ENCODE measurements around the gene ENOX1. TPM values are rescaled to one million over a fixed set of nuclear protein-coding genes. Genes with fewer than 3 reads are reported as not detected.

ENOX1 gene
- total and polyA plus RNA-seq, 2 of the 8 experiments (the other 6 are each of a cell fraction or from before 2014, with no cell fraction given) = 0.23 to 0.37 TPM

DNA sequence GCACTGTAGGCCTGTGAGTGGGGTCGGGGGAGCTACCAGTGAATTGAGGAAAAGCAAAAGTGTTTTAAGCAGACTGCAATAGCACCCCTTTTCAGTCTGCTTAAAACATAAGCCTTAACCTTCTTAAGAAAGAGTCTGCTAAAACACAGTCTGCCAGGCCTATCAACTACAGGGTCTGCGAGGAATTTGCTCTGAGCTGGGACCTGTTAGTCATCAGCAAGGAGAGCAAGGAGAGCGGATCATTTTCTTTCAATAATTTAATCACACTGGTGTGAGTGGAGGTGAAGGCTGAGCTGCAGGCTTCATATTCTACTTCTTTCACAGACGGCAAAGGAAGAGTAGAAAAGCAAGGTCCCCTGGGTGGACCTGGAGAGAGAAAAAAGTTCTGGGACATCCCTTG is 342.7 kb downstream of the ENOX1 start:
- DNase-seq (ENCODE audit: low read depth in 1 of 2, low spot score in 2 of 2) (no peak), FAIRE-seq (no peak)
- no peak overlapping the region for H3K56ac ChIP-seq (replicated peaks; ENCODE audit: insufficient read length, low read depth, low read length)
- CTCF ChIA-PET (ENCODE audit: partially characterized antibody) = interaction anchor here (0.6 to 2.2 kb wide), 7 partner anchors 9 to 562 kb away, joined by 3 to 7 read pairs (median 3); no protein-coding TSS in a partner anchor
- POLR2A ChIA-PET (ENCODE audit: partially characterized antibody) = no interaction called here
- H2BK120ac ChIP-seq (replicated peaks; ENCODE audit: low read depth, low read length) = no peak overlapping the region
- H3K79me2 ChIP-seq (ENCODE audit: control insufficient read depth in 1 of 2, insufficient read depth in 2 of 2, low read length in 2 of 2) = no peaks in the 10 kb centered on the region
- no peak overlapping the region for H3K23ac ChIP-seq (ENCODE audit: insufficient read length)
- 0 out of 2 replicates have a peak overlapping the region, but pooled peaks have one; percentile 72 for H2AFZ ChIP-seq (ENCODE audit: low read length)
- H4K8ac ChIP-seq (ENCODE audit: extremely low read depth, insufficient read depth, low read length) = no peak overlapping the region
- no peak overlapping the region for H4K91ac ChIP-seq (replicated peaks; ENCODE audit: insufficient read length, low read length)
- no peaks in the 10 kb centered on the region for H4K20me1 ChIP-seq (replicated peaks in 1 of 2; ENCODE audit: control insufficient read depth in 1 of 2, insufficient read depth in 2 of 2, low read length in 2 of 2)
- no peaks in the 10 kb centered on the region for H3K36me3 ChIP-seq (ENCODE audit: control insufficient read depth in 2 of 4, insufficient read depth in 4 of 4, low read length in 3 of 4)
- no peak overlapping the region for H3K4me3 ChIP-seq (ENCODE audit: extremely low read depth in 1 of 4, insufficient read depth in 2 of 4, low read depth in 3 of 4, low read length in 4 of 4)
- H3K79me1 ChIP-seq (ENCODE audit: low read depth, low read length) = no peaks in the 10 kb centered on the region
- no peak overlapping the region for H2BK20ac ChIP-seq (ENCODE audit: low read length)
- no peak overlapping the region for H3K14ac ChIP-seq (ENCODE audit: insufficient read length)
- no peak overlapping the region for H2BK5ac ChIP-seq (ENCODE audit: low read depth, low read length)
- H3K4me1 ChIP-seq (replicated peaks in 1 of 4; ENCODE audit: control insufficient read depth in 3 of 4, insufficient read depth in 4 of 4, low read length in 3 of 4) = no peaks in the 10 kb centered on the region
- H3K9ac ChIP-seq (replicated peaks in 1 of 4; ENCODE audit: extremely low read depth in 1 of 4, low read depth in 3 of 4, low read length in 3 of 4) = no peak overlapping the region
- H3K9me3 ChIP-seq (ENCODE audit: insufficient read depth in 2 of 2, low read depth in 1 of 2, low read length in 1 of 2) = no peaks in the 10 kb centered on the region
- no peak overlapping the region for H4K5ac ChIP-seq (ENCODE audit: insufficient read length, low read depth, low read length)
- H3K4ac ChIP-seq (replicated peaks; ENCODE audit: insufficient read length, low read depth, low read length) = no peak overlapping the region
- 90% methylated on average over 4 of the region's 4 CpGs; no CpG with 5 or more reads in 1 of the 2 experiments for WGBS, 2 experiments (ENCODE audit: extremely low coverage in 1 of 2, insufficient coverage in 1 of 2, insufficient read length in 1 of 2, insufficient replicate concordance in 2 of 2, low coverage in 1 of 2, low lambda C conversion rate in 2 of 2, missing lambda C conversion rate in 1 of 2)
- no peak overlapping the region for H2BK15ac ChIP-seq (ENCODE audit: low read length)
- H3K23me2 ChIP-seq (ENCODE audit: low read depth, low read length) = no peaks in the 10 kb centered on the region
- H3K4me2 ChIP-seq (ENCODE audit: insufficient read depth in 1 of 2, low read depth in 2 of 2, low read length in 2 of 2) = no peak overlapping the region
- no peak overlapping the region for H2BK12ac ChIP-seq (ENCODE audit: low read depth, low read length)
- no peaks in the 10 kb centered on the region for H3K27me3 ChIP-seq (replicated peaks in 1 of 4; ENCODE audit: control insufficient read depth in 3 of 4, extremely low read depth in 1 of 4, insufficient read depth in 3 of 4, low read length in 3 of 4)
- H3K27ac ChIP-seq (ENCODE audit: low read depth, low read length) = no peak overlapping the region
- H3K18ac ChIP-seq (ENCODE audit: extremely low read depth, low read length) = no peak overlapping the region
- H2AK5ac ChIP-seq (ENCODE audit: low read depth, low read length) = no peak overlapping the region
- no peak for TF ChIP-seq CHD2 (IDR thresholded peaks at IDR 0.05; ENCODE audit: low read length)
- TF ChIP-seq HDAC2 (IDR thresholded peaks at IDR 0.05; ENCODE audit: borderline replicate concordance in 1 of 2, low read depth in 2 of 2, low read length in 2 of 2) = no peak
- no peak for TF ChIP-seq SAP30 (IDR thresholded peaks at IDR 0.05; ENCODE audit: insufficient read depth, insufficient replicate concordance, low read length)
- no peak for TF ChIP-seq PHF8 (conservative IDR thresholded peaks at IDR 0.05; ENCODE audit: low read depth, low read length)
- TF ChIP-seq, protein P1, sequence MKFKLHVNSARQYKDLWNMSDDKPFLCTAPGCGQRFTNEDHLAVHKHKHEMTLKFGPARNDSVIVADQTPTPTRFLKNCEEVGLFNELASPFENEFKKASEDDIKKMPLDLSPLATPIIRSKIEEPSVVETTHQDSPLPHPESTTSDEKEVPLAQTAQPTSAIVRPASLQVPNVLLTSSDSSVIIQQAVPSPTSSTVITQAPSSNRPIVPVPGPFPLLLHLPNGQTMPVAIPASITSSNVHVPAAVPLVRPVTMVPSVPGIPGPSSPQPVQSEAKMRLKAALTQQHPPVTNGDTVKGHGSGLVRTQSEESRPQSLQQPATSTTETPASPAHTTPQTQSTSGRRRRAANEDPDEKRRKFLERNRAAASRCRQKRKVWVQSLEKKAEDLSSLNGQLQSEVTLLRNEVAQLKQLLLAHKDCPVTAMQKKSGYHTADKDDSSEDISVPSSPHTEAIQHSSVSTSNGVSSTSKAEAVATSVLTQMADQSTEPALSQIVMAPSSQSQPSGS (IDR thresholded peaks at IDR 0.05; ENCODE audit: low read length) = no peak
- TF ChIP-seq CBX8 (IDR thresholded peaks at IDR 0.05; ENCODE audit: borderline replicate concordance, low read depth, low read length) = no peak
- TF ChIP-seq BACH1 (IDR thresholded peaks at IDR 0.05; ENCODE audit: low read length) = no peak
- no peak for TF ChIP-seq POLR2AphosphoS5 (IDR thresholded peaks at IDR 0.05; ENCODE audit: low read depth, low read length)

Data from H1 (cell line).